ENCODE results near the gene YTHDF1.
"Not testable (repeated sequence)": the region's sequence is repeated elsewhere in the genome, so short reads cannot be mapped to it uniquely, and the experiment has no call there.

YTHDF1 gene

DNA sequence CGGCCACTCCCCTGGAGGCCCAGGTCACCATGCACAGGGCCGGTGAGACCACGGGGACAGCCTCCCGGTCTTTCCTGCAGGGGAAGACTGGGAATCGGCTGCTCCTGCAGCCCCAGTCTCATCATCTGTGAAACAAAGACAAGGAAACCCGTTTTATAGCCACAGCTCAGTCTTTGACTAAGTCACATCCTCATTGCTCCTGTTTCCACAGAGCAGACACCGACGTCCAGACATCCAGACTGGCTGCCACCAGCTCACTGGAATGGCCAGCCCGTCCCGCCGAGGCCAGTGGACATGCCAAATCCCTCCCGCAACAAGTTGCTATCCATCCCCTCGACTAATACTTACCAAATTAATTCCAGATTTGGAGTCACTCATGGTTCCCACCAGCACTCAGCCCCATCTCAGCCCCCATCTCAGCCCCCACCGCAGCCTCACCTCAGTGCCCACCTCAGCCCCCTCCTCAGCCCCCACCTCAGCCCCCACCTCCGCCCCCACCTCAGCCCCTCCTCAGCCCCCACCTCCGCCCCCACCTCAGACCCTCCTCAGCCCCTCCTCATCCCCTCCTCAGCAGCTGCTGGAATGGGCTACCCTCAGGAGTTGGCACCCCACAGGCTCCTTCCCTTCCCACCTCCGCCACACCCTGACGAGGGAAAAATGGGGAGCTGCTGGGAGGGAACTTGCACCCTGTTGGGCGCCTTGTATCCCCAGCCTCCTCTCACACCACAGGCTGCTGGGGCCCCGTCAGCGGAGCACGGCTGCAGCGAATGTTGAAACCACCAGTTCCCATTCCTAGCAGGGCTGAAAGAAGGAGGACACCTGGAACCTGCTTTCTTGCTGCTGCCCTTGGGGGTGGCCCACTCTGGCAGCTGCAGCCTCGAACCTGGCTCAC is 48.7 kb downstream of the YTHDF1 start:
- DNase-seq = no peak

DNA sequence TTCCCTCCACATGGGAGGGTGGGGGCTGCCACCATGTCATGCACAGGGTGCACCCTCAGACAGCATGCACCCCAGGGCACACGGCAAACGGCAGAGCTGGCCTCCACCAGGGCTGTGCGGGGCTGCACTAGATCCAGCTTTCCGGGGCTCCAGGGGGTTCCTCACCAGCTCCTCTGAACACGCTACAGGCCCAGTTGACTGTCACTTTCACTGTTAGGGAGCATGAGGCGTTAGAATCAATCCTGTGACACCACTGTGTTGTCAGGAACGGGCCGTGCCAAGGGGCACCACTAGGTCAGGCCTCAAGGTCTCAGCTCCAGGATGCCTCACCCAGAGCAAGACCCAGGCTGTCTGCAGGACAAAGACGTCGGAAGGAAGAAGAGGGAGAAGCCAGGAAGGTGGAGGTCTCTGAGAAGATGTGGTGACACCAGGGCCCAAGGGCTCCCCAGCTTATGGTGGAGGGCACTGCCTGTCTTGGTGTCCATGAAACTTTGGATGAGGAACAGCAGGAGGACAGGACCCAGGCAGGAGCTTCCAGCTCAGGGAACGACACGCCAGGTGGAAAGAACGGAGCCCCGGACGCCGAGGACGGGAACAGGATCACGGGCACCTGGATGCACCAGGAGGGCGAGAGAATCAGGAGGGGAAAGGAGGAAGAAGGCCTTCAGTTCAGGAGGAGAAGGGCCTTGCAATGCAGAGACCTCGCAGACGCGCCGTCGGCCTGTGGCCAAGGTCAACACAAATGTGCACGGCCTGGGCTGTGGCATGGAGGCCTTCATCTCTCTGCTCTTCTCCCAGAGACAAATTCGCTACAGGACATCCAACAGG is 49.5 kb downstream of the YTHDF1 start:
- no peak for DNase-seq

DNA sequence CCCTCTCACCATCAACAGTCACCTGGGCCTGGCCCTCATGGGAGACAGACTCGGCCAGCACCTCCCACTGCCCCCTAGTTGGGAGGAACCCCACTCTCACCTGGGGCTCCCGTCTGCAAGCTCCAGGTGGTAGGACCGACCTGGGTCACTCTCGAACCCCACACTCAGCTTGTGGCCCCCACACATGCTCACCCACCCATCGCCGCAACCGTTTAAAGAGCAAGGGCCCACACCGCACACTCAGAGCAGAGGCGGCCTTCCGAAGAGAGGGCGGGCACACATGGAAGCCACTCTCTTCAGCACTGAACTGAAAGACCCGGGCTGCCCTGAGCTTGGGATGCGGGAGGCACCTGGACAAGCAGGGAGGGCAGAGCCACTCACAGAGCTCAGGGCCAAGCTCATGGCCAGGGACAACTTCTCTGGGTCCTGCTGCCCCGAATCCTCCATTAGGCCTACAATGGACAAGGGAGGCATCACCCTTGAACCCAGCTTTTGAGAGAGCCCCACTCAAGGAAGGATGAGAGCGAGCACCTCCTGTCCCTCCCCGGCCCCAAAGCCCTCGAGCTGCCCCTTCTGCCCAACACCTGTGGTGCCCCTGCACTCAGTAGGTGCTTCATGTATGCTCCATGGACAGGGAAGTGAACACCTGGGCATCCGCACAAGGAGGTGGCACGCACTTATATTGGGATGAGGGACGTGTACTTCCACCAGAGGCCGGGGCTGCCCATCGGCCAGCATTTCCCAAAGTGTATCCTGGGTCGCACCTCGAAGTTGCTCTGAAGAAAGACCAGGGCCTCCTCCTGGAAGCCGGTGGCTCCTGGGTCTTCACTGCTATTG is 50.4 kb downstream of the YTHDF1 start:
- DNase-seq = no peak

DNA sequence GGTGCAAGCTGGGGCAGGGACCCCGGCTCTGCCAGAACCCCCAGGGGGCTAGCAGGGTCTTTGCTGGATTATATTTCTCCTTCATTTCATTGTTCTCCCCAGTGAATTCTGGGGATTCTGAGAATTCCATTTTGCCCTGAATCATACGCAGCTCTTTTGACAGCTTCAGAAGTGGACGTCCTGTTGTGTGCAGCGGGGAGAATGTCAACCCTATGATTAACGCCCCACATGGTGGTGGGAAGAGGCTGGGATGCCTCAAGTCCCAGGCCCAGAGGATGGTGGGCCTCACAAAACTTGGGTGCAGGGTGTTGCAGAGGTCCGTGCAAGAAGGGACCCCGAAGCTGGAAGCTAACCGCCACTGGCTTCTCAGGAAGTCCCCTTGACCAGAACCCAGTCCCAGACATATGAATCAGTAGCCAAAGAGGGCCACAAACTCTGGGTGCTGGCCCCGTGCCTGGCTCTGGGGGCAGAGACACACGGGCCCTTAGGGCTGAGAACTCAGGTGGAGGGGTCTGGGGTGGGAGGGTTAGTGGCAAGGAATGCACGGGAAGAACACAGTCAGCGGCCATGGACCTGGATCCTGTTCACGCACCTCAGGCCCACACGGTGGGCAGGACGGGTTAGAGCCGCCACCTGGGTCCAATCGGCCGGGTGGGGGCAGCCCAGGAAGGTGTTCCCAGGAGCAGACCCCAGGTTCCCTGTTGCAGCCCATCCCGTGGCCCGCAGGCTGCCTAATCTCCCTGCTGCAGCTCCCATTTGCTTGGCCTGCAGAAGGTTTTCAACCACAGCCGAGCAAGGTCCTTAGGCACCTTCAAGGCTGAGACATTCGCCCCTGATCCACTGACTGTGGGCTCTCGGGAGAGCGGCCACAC is 51.2 kb downstream of the YTHDF1 start:
- no peak for DNase-seq

DNA sequence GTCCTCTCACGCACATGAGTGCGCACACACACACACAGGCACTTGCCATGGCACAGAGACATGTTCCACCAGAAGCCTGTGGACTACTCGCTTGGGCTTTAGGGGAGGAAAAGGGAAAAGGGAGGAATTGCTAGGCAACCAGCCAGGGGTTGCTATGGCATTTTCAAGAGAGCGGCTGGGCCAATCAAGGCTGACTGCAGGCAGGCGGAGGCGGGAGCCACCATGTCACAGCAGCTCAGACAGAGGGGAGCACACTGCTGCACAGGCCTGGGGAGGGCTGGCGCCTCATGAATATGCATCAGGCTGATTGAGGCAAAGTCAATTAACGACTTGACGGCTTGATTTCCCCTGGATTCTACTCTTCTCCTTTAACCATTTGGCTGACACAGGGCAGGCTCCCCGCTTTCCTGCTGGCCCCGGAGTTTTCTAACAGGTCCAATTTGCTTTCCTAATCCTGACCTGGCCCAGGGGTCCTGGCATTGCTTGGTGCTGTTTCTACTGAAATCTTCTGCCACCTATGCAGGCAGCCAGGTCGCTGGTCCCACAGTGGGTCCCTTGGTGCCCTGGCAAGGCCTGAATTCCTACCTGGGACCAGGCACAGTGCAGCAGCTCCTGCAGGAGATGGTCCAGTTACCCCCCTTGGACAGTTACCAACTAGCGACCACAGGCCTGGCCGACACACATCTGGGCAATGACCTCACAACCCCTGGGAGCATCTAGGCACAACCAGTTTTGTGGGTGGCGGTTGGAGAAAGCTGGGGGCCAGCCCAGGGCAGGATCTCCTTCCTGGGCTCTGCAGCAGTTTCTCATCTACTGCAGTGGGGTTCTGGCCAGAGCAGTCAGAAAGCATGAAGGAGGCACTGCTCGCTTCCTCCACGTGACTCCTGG is 52.1 kb downstream of the YTHDF1 start:
- DNase-seq = no peak

DNA sequence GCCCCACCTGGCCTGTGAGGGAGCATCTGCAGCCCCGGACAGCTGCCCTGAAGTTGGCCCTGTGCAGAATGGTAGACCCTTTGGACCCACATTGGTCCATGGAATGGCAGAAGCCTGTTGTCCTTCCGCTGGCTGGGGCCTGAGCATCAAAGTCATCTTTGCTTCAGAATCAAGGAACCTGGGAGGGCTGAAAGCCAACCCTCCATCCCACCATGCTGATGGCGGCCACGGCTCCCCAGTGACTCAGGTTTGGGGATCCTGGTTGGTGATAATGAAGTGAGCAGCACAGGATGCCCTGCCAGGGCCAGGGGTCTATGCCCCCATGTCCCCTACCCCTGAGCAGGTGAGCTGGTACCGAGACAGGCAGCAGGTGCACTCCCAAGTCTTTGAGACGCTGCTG is 52.8 kb downstream of the YTHDF1 start:
- no peak for DNase-seq

DNA sequence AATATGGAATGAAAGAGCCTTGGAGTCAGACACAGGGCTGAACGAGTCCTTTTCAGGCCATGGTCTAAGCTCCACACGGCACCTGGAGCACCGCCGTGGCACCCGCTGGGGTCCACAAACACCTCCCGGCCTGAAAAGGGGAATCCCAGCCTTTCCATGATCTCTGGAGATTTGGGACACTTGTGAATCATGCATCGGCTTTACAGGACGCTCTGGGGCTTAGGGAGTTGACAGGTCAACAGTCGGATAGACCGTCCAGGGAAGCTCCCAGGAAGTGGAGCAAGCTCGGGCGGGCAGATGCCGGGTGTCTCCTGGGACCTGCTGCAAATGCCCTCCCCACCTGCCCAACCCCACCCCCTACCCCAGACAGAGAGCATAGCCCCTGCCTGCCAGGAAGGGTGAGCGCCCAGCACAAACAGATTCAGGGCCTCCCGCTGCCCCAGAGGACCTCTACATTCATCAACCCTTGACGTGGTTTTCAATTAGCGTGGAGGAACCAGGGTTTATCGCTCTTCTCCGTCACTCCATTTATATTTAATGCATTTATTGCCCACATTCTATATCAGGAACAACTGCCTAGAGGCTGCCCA is 53.6 kb downstream of the YTHDF1 start:
- DNase-seq = no peak

DNA sequence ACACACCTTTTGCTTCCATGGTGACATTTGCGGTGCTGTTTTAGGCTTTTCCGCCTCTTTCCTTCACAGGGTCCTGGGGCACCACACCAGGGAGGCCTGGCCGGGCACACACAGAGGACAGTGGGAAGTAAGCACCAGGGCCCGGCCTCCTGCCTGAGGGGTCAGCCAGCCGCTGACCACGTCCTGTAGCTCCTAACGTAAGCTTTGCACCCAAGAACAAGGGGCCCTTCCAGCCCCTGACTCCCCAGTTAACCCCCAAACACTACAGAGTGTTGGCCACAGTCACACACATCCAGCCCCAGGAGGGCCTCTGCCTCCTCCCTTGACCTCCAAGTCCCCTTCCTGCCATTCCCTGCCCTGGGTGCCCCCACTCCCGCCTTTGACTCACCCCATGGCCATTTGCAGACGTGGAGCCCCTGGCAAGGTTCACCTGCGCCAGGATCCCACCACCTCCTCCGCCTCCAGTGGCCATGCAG is 54.7 kb downstream of the YTHDF1 start:
- no peak for DNase-seq

DNA sequence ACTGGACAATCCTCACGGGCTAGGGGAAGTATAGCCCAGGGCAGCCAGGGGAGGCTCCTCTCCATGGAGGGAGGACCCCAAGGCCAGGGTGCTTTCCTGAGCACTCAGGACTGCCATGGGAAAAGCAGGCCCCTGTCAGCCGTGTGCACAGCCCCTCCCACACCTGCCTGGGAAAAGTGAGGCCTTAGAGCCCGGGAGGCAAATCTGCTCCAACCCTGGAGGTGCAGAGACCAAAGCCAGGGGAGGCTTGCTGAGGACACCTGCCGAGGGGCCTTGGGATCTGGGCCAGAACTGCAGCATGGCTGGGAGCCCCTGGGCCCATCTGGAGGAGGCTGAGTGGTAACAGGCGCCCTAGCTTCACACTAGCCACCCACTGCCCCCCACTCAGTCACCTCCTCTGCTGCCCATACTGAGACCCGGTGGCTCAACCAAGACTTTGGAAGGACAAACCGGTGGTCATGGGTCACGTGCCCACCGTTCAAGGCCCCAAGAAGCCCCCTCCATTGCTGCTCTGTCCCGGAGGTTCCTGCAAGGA is 55.2 kb downstream of the YTHDF1 start:
- DNase-seq = no peak

DNA sequence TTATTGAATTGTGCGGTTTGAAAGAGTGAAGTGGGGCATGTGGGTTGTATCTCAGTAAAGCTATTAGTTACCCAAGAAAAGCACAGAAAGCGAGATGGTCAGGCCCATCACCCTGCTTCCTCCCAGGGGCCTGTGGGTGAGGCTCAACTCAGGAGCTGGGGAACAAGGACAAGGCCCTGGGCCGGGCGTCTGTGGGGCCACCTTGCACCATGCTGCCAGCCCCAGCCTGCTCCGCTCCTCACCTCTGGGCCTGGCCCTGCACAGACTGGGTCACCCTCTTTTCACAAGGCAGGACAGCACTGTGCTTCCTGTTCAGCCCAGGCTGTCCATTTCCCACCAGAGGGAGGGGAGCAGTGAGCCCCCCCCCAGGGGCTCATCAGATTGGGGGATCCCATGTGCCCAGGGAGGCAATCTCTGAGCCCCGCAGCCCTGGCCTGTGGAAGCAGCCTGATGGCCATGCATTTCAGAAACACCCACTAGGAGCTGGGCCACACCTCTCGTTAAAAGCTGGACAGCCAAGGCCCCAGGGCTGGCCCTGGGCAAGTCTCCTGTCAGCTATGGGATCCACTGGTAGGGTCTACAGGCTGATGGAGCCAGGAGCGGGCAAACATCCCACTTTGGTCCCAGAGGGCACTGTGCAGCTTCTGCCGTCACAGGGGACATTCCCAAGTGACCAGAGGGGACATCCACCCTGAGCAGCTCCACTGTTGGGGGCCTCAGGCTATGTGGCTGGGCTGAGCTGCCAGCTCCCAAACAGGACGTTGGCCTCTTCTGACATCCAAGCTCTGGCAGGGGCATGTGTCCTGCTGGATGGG is 55.9 kb downstream of the YTHDF1 start:
- no peak for DNase-seq

DNA sequence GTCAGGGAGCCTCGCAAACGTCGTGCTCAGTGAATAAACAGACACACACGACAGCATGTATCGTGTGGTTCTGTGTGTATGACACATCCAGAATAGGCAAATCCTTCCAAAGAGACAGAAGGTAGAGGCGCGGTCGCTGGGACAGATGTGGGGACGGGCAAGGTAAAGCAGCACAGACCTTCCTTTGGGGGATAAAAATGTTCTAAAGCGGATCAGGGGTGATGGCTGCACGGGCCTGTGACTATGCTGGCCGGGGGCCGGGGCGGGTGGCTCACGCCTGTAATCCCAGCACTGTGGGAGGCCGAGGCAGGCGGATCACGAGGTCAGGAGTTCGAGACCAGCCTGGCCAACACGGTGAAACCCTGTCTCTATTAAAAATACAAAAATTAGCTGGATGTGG is 56.7 kb downstream of the YTHDF1 start:
- not testable (repeated sequence) for DNase-seq

DNA sequence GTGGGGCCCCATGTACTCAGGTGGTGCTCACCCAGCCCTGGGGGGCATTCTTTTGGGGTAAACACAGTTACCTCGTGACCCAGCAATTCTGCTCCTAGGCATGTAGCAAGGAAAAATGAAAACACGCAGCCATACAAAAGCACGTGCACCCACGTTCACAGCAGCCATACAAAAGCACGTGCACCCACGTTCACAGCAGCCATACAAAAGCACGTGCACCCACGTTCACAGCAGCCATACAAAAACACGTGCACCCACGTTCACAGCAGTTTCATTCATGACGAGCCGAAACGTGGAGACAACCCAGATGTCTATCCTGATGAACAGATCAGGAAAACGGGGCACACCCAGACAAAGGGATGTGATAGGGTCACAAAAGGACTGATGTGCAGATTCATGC is 57.1 kb downstream of the YTHDF1 start:
- DNase-seq = no peak

DNA sequence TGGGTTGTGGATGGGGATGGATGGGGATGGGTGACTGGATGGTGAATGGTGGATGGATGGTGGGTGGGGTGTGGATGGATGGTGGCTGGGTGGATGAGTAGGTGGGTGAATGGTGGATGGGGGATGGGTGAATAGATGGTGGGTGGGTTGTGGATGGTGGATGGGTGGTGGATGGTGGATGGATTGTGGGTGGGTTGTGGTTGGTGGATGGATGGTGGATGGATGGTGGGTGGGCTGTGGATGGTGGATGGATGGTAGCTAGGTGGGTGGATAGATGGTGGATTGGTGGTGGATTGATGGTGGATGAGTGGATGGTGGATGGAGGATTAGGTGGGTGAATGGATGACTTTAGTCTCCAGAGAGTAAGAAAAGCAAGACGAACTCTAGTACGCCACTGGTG is 57.6 kb downstream of the YTHDF1 start:
- no peak for DNase-seq

DNA sequence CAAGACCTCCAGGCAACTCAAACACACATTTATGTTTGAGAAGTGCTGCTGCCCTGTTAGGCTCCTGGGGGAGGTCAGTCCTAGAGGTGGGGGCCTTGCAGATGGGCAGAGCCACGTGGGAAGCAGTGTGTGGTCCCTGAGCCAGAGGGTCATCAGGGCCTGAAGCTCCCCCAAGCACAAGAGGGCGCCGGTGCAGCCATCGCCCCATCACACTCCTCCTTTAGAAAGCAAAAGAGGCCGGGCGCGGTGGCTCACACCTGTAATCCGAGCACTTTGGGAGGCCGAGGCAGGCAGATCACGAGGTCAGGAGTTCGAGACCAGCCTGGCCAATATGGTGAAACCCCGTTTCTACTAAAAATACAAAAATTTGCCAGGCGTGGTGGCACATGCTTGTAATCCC is 58.5 kb downstream of the YTHDF1 start:
- DNase-seq = not testable (repeated sequence)

DNA sequence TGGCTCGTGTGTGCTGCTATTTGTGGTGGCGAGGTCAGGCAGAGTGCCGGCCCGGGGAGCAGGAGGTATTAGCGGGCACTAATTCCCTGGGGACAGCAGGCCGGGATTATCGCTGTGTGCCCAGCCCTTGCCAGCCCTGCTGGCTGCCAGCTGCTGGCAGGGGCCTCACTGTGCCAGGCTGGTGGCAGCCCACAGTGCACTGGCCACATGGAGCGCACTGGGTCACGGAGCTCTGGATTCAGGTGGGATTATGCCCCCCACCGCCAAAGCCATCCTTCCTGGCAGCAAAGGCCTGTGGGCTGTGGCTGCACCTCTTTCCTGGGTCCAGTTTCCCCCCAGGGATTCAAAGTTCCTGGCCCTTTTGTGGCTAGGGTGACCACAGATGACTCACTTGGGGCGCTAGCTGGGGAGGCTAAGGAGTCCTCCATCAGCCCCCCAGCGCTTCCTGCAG is 59.7 kb downstream of the YTHDF1 start:
- DNase-seq = no peak

DNA sequence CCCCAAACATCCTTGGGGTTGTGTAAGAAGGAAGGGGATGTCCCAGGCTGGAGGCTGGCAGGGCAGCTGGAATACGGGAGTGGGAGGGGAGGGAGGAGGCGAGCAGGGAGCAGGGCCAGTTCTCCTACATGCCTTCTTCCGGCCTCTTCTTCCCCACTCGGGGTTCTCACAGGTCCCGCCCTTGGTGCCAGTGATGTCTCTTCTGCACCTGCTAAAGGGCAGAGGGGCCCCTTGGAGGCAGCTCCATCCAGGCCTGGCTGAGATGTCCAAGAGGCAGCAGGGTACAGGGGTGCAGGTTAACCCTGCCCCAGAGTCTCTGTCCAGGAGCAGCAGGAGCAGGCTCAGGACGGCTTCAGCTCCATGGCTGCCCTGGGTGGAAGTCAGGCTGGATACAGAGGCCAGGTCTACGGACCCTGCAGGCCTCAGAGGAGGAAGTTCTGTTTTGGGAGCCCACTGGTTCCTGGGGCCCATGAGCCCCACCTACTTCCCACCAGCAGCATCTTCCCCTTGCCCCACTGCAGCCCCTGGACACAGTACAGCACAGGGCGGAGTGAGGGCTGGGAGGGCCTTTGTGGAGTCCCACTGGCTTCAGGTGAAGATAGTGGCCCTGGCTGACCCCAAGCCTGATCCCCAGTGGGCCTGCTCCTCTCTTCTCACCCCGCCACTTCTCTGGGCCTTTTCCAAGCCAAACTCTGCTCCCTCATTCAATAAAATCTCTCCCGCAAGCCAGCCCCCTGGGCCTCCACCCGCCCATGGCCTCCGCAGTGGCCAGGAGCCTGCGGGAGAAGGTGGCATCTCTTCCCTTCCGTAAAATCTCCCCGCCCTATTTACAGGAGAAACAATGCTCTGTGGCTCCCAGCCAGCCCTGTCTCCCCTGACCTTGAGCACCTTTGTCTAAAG is 60.4 kb downstream of the YTHDF1 start:
- DNase-seq = no peak

DNA sequence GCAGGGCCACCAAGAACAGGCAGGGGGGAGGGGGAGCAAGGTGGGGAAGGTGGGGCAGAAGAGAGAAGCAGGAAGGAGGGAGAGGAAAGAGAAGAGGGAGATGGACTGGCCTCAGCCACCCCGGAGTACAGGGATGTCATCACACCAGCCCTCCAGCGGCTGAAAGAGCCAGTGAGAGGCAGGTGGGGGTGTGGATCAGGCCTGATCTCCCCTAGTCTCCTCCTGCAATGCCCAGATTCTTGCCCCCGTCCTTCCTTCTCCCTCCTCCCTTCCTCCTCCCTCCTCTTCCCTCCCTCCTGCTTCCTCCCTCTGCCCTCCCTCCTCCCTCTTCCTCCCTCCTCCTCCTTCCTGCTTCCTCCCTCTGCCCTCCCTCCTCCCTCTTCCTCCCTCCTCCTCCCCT is 61.5 kb downstream of the YTHDF1 start:
- DNase-seq = no peak

All from activated CD8-positive, alpha-beta memory T cell treated with anti-CD3 and anti-CD28 coated beads, Interleukin-2, amount 50 U/mL, for 48 hours (primary cell).